Lung (tissue), 12 donors: Measurements from ENCODE around the gene SFXN2. TPM values are rescaled to one million over a fixed set of nuclear protein-coding genes. Genes with fewer than 3 reads are reported as not detected.

ENCODE experiments used
- ATAC-seq: fragments of 200-7000 bp; cut with Tn5 transposase; one replicate; pipeline ENCODE4 v1.9.1; 2020; ENCODE audit warnings: moderate number of reproducible peaks; ENCODE audit not compliant: insufficient read depth, low FRiP score
- DNase-seq, 3 donors: peaks; one replicate each; pipeline ENCODE4 v3.0.0-alpha.2; 2013 to 2017
- H3K27ac ChIP-seq, 2 donors: one replicate each; pipeline ENCODE4 v1.5.1; 2013; ENCODE audit warnings: mild to moderate bottlenecking in 2 of 2, moderate library complexity in 2 of 2, control low read depth in 1 of 2, inconsistent platforms in 1 of 2, low read depth in 1 of 2, low read length in 1 of 2
- H3K27me3 ChIP-seq, 3 donors: one replicate each; pipeline ENCODE4 v1.5.1; 2013; ENCODE audit warnings: low read length in 2 of 3; ENCODE audit not compliant: control insufficient read depth in 3 of 3, insufficient read depth in 3 of 3
- H3K36me3 ChIP-seq, 4 donors: one replicate each; pipeline ENCODE4 v1.5.1; 2013; ENCODE audit warnings: low read length in 4 of 4, mild to moderate bottlenecking in 1 of 4, moderate library complexity in 1 of 4; ENCODE audit not compliant: control insufficient read depth in 4 of 4, insufficient read depth in 4 of 4
- H3K4me1 ChIP-seq, 5 donors: one replicate each; pipeline ENCODE4 v1.5.1; 2013; ENCODE audit warnings: low read length in 5 of 5, mild to moderate bottlenecking in 2 of 5, moderate library complexity in 1 of 5; ENCODE audit not compliant: control insufficient read depth in 5 of 5, insufficient read depth in 5 of 5
- H3K4me3 ChIP-seq: one replicate; pipeline ENCODE4 v1.5.1; 2013; ENCODE audit warnings: mild to moderate bottlenecking, control low read depth, moderate library complexity
- H3K9ac ChIP-seq, 2 donors: one replicate each; pipeline ENCODE4 v1.5.1; 2013; ENCODE audit warnings: low read length in 2 of 2, control low read depth in 1 of 2; ENCODE audit not compliant: insufficient read depth in 1 of 2
- H3K9me3 ChIP-seq, 4 donors: one replicate each; pipeline ENCODE4 v1.5.1; 2013; ENCODE audit warnings: low read length in 3 of 4, mild to moderate bottlenecking in 1 of 4, moderate library complexity in 1 of 4; ENCODE audit not compliant: control insufficient read depth in 4 of 4, insufficient read depth in 3 of 4
- WGBS, 2 donors: extraction: QIAGEN DNeasy Blood & Tissue Kit; methylation state at CpG; one replicate each; pipeline ENCODE4 v1.1.7; 2013; 5-methylcytosine and 5-hydroxymethylcytosine counted together
- polyA plus RNA-seq, 2 donors: library from polyadenylated mRNA; stranded (reverse); fragments of 200-250 nt; gene quantifications; one replicate each; pipeline ENCODE4 v1.2.1, GENCODE V29; 2013
- total RNA-seq, 2 donors: library from RNA; depleted of rRNA in 1 of 2; stranded (reverse); fragments of >200 nt in 1 of 2; gene quantifications; one replicate each; pipeline ENCODE4 v1.2.1, GENCODE V29; 2014 to 2021
- TF ChIP-seq, protein P1 (sequence below): IDR thresholded peaks from 2 replicates; pipeline ENCODE4 v1.5.1; 2012; ENCODE audit warnings: mild to moderate bottlenecking; ENCODE audit errors: control extremely low read depth, extremely low read depth
- donor health status: control.
- donor health status: control.
- donor health status: Bipolar disorder and iron deficiency.
- donor health status: healthy.
- donor health status: DM: yes; HTN: yes; CAD: no.

SFXN2 gene
- total and polyA plus RNA-seq, 4 donors: 10.8 to 27.0 (median 14.0) TPM

DNA sequence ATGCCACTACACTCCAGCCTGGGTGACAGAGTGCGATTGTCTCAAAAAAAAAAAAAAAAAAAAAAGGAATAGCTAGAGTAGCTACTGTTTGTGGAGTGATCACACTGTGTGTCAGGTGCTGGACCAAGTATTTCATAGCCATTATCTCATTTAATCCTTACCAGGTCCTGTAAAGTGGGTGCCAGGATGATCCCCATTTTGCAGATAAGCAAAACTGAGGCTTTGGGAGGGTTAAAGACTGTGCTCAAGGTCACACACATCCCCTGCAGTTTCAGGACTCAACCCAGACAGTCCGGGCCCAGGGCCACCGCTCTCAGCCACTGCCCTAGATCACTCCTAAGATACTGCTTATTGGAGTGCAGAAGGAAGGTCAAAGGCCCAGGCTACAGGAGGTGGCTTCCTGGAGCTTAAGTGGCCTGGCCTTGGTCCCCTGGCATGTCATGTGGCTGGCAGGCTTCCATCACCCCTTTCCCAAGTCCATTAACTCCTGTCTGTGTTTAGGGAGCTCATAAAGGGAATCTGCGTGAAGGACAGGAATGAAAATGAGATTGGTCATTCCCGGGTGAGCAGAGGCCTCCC is 16.9 kb downstream of the SFXN2 start:
- TF ChIP-seq, protein P1, sequence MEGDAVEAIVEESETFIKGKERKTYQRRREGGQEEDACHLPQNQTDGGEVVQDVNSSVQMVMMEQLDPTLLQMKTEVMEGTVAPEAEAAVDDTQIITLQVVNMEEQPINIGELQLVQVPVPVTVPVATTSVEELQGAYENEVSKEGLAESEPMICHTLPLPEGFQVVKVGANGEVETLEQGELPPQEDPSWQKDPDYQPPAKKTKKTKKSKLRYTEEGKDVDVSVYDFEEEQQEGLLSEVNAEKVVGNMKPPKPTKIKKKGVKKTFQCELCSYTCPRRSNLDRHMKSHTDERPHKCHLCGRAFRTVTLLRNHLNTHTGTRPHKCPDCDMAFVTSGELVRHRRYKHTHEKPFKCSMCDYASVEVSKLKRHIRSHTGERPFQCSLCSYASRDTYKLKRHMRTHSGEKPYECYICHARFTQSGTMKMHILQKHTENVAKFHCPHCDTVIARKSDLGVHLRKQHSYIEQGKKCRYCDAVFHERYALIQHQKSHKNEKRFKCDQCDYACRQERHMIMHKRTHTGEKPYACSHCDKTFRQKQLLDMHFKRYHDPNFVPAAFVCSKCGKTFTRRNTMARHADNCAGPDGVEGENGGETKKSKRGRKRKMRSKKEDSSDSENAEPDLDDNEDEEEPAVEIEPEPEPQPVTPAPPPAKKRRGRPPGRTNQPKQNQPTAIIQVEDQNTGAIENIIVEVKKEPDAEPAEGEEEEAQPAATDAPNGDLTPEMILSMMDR: no peak
- ATAC-seq: no peak

DNA sequence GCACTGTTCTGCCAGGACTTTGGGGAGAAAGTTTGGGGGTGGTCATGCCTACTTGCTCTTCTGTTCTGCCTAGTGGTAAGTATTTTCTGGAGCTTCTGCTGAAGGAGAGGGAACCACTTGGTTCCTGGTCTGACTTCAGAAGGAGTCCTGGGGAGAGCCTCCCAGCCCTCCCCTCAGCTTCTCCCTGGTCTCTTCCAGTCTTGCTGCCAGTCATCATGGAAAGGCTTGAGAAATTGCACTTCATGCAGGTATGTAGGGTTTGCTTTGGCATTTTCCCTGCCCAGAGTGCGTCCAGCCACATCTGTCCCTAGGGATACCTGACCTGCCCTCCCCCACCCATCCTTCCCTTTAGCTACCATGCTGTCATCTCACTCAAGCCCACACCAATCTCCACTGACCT is 18.2 kb downstream of the SFXN2 start:
- Histone ChIP-seq H3K4me1 (peaks cover 0 to 5% (median 0%) of the 10 kb centered on the region in 5 donors), H3K4me3 (no peak overlapping the region), H3K27ac (no peak overlapping the region), H3K9me3 (peaks cover 0 to 2% (median 0%) of the 10 kb centered on the region in 4 donors), H3K27me3 (no peaks in the 10 kb centered on the region), H3K36me3 (peaks cover 0 to 14% (median 7%) of the 10 kb centered on the region in 4 donors), H3K9ac (no peak overlapping the region)
- 60 to 63% methylated on average over 1 of the region's 1 CpG for WGBS, 2 donors
- DNase-seq: no peak
- no peak for ATAC-seq
- TF ChIP-seq, protein P1: no peak

More for the DNA sequence above, 16.9 kb downstream of the SFXN2 start:
- Histone ChIP-seq H3K9me3 (peaks cover 0 to 2% (median 0%) of the 10 kb centered on the region in 4 donors), H3K4me3 (no peak overlapping the region), H3K4me1 (peaks cover 0 to 5% (median 0%) of the 10 kb centered on the region in 5 donors), H3K36me3 (peaks cover 0 to 21% (median 10%) of the 10 kb centered on the region in 4 donors), H3K27me3 (no peaks in the 10 kb centered on the region), H3K9ac (no peak overlapping the region), H3K27ac (no peak overlapping the region)
- no peak for DNase-seq
- WGBS, 2 donors: 73 to 89% methylated on average over 5 of the region's 5 CpGs

DNA sequence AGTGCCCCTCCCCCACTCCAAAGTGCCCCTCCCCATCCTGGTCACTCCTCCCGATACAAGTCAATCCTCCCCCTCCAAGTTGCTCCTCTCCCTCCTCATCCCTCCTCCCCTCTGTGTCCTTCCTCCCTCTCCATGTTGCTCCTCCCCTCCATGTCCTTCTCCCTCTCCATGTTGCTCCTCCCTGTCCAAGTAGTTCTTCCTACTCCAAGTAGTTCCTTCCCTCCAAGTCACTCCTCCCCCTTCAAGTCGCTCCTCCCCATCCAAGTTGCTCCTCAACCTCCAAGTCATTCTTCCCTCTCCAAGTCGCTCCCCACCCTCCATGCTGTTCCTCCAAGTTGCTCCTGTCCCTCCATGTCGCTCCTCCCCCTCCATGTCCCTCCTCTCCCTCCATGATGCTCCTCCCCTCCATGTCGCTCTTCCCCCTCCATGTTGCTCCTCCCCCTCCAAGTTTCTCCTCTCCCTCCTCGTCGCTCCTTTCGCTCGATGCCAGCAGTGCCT is 20.7 kb downstream of the SFXN2 start:
- Histone ChIP-seq H3K9ac (no peak overlapping the region), H3K27me3 (no peaks in the 10 kb centered on the region), H3K27ac (no peak overlapping the region), H3K4me1 (peaks cover 0 to 10% (median 0%) of the 10 kb centered on the region in 5 donors), H3K9me3 (peaks cover 0 to 2% (median 0%) of the 10 kb centered on the region in 4 donors), H3K36me3 (peaks cover 0 to 11% (median 5%) of the 10 kb centered on the region in 4 donors), H3K4me3 (no peak overlapping the region)
- TF ChIP-seq, protein P1: no peak
- ATAC-seq (no peak), DNase-seq (no peak)
- WGBS, 2 donors: 80 to 83% methylated on average over 9 of the region's 9 CpGs
